ENCODE measurements around the gene SMG6. TPM values are rescaled to one million over a fixed set of nuclear protein-coding genes. Genes with fewer than 3 reads are reported as not detected.
"Not testable (repeated sequence)": the region's sequence is repeated elsewhere in the genome, so short reads cannot be mapped to it uniquely, and the experiment has no call there.

Gene SMG6
- total RNA-seq, 3 donors from 2014 or later, result 27.9 to 36.1 (median 30.7) TPM

DNA sequence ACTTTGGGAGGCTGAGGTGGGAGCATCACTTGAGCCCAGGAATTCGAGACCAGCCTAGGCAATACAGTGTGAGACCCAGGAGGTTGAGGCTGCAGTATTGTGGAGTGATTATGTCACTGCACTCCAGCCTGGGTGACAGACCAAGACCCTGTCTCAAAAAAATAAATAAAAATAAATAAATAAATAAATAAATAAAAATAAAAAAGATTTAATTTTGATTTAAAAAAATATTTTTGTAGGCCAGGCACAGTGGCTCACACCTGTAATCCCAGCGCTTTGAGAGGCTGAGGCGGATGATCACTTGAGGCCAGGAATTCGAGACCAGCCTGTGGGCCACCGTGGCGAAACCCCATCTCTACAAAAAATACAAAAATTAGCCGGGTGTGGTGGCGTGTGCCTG is 104.2 kb downstream of the SMG6 start:
- Mint-ChIP-seq H3K36me3 (ENCODE audit: insufficient read depth) (peaks cover 14% of the 10 kb centered on the region), H3K4me1 (ENCODE audit: low read depth) (peaks cover 40% of the 10 kb centered on the region)
- not testable (repeated sequence) for H3K9me3 Mint-ChIP-seq; DNase-seq; ATAC-seq; H3K27me3 Mint-ChIP-seq (ENCODE audit: low read depth); H3K4me3 Mint-ChIP-seq

DNA sequence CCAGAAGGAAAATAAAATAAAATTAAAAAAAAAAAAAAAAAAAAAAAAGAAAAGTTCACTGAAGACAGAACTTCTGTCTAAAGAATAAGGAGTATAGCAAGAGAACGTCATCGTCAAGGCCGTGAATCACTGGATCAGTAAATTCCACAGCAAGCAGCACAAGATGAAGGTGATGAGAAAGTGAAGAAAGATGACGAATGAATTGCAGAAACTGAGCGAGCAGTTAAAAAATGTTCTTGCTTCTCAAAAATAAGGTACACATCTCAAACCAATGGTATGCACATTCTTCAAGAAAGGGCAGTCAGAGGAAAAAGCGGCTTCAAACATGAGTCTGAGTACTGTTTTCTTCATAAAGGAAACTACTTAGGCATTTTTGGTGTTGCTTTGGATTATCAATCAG is 104.7 kb downstream of the SMG6 start:
- ATAC-seq (no peak), DNase-seq (no peak)
- no peaks in the 10 kb centered on the region for H3K9me3 Mint-ChIP-seq
- H3K27me3 Mint-ChIP-seq (ENCODE audit: low read depth), result no peaks in the 10 kb centered on the region
- no peak overlapping the region for H3K4me3 Mint-ChIP-seq
- H3K4me1 Mint-ChIP-seq (ENCODE audit: low read depth), result peaks cover 44% of the 10 kb centered on the region
- H3K36me3 Mint-ChIP-seq (ENCODE audit: insufficient read depth), result peaks cover 18% of the 10 kb centered on the region

DNA sequence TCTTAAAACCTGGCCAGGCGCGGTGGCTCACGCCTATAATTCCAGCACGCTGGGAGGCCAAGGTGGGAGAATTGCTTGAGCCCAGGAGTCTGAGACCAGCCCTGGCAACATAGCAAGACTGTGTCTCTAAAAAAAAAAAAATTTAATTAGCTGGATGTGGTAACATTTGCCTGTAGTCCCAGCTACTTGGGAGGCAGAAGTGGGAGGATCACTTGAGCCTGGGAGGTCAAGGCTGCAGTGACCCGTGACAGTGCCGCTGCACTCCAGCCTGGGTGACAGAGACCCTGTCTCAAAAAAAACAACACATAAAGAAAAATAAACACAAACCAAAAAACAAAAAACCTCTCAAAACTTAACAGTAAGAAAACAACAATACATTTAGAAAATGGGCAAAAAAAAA is 106.3 kb downstream of the SMG6 start:
- no peak for DNase-seq
- ATAC-seq, result no peak
- peaks cover 17% of the 10 kb centered on the region for H3K36me3 Mint-ChIP-seq (ENCODE audit: insufficient read depth)
- H3K27me3 Mint-ChIP-seq (ENCODE audit: low read depth), result no peaks in the 10 kb centered on the region
- no peak overlapping the region for H3K4me3 Mint-ChIP-seq
- H3K9me3 Mint-ChIP-seq, result no peaks in the 10 kb centered on the region
- peaks cover 45% of the 10 kb centered on the region for H3K4me1 Mint-ChIP-seq (ENCODE audit: low read depth)

DNA sequence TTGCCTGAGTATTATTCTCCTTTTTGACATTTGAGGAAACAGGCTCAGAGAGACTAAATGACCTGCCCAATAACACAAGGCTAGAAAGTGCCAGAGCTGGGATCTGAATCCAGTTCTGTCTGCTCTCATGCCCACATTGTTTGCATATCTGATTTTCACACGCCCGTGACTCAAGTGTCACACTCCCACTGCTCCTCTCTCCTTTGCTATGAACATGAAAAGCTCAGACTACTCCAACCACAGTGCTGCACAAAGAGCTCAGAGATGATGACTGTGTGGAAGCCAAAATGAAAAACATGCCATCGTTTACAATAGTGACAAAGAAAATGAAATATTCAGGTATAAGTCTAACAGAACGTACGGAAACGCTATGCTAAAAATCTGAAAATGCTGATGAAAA is 107.9 kb downstream of the SMG6 start:
- DNase-seq, result peak; percentile 23
- ATAC-seq, result peak; percentile 86 to 88
- Mint-ChIP-seq H3K36me3 (ENCODE audit: insufficient read depth) (peaks cover 12% of the 10 kb centered on the region), H3K4me3 (no peak overlapping the region), H3K27me3 (ENCODE audit: low read depth) (no peaks in the 10 kb centered on the region), H3K4me1 (ENCODE audit: low read depth) (peaks cover 52% of the 10 kb centered on the region), H3K9me3 (no peaks in the 10 kb centered on the region)

DNA sequence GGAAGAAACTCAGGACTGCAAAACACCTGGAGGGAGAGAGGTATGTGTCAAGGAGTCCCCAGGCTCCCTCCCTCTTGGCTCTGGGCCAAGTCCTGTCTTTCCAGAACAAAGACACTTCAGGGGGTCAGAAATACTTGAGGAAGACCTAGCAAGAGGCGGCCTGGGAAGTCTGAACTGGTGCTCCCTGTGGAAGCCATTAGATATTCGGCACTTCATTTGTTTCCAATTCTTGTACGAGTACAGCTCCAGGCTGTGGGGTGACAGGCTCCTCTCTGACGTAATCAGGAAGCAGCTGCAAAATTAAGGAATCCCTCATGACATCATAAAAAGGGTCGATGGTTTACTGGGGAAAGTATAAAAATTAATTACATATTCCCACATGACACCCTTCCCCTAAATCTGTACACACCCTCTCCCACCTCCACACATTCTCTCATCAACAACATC is 108.7 kb downstream of the SMG6 start:
- Mint-ChIP-seq H3K9me3 (no peaks in the 10 kb centered on the region), H3K27me3 (ENCODE audit: low read depth) (no peaks in the 10 kb centered on the region), H3K4me3 (no peak overlapping the region), H3K36me3 (ENCODE audit: insufficient read depth) (peaks cover 10% of the 10 kb centered on the region), H3K4me1 (ENCODE audit: low read depth) (peaks cover 55% of the 10 kb centered on the region)
- DNase-seq (no peak), ATAC-seq (no peak)

DNA sequence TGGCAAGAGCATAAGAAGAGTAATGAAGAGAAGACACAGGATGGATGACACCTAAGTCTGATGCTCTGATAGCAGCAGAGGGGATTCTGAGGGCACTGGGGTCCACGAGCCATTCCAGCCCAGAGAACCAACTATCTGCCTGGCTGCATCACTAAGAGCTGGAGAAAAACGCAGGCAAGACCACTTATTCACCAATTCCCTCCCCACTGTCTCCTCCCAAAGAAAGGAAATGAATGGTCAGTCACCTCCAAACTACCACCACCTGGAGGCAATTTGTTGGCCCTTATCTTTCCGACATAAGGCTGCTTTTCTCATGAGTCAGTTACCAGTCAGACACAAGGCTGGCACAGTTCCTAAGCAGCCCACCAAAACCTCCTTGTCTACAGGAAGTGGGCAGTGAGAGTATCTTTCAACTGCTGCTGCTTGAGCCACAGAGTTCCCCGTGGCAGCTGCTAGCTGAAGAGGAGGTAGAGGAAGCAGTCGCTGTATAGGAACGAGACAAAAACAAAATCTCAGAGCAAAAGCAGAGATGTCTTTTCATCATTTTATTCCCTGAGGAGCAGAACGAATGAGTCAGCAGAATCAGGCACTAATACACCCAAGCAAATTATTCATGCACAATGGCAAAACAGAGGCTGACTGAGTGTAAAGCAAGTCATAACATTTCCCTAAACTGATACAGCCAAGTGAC is 111.1 kb downstream of the SMG6 start:
- H3K36me3 Mint-ChIP-seq (ENCODE audit: insufficient read depth), result peaks cover 20% of the 10 kb centered on the region
- no peaks in the 10 kb centered on the region for H3K9me3 Mint-ChIP-seq
- peak; percentile 72 to 74 for ATAC-seq
- H3K4me1 Mint-ChIP-seq (ENCODE audit: low read depth), result peaks cover 58% of the 10 kb centered on the region
- H3K27me3 Mint-ChIP-seq (ENCODE audit: low read depth), result no peaks in the 10 kb centered on the region
- H3K4me3 Mint-ChIP-seq, result peak overlapping the region; percentile 35
- peak; percentile 49 for DNase-seq

DNA sequence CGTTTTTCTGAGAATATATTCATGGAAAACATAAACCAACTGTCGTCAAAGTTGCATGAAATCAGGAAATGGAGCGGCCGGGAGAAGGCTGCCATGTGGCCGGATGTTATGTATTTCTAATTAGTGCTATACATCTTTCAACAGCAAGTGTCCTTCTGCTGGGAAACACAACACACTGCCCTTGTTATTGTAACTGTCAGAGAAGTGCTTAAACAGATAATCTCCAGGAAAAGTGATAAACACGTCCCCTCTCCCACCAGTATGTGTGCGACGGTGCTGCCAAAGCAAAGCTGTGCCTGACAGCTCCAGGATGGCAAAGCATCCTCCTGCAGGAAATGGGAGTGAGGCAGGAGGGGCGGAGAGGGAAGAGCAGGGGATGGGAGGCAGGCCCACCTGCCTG is 111.8 kb downstream of the SMG6 start:
- no peak for DNase-seq
- Mint-ChIP-seq H3K9me3 (no peaks in the 10 kb centered on the region), H3K4me3 (no peak overlapping the region), H3K4me1 (ENCODE audit: low read depth) (peaks cover 58% of the 10 kb centered on the region), H3K27me3 (ENCODE audit: low read depth) (no peaks in the 10 kb centered on the region), H3K36me3 (ENCODE audit: insufficient read depth) (peaks cover 23% of the 10 kb centered on the region)
- ATAC-seq, result no peak

DNA sequence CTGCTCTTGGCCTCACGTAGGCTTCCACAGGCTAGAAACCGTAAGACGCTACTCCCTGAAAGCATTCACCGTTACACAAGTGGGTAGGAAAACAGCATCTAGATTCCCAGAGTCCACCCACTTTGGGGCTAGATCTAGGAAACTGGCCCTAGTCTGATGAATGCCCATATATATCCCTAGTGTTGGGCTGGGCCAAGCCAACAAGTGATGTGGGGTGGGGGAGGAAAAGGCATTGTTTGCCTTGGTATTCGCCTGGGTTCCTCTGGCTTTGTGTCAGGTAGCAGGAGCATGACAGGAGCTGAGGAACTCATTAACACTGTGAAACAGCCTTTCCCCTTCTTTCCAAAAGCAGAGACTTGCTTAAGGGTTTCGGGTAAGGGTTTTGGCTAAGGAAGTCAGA is 112.4 kb downstream of the SMG6 start:
- DNase-seq, result no peak
- H3K36me3 Mint-ChIP-seq (ENCODE audit: insufficient read depth), result peaks cover 25% of the 10 kb centered on the region

DNA sequence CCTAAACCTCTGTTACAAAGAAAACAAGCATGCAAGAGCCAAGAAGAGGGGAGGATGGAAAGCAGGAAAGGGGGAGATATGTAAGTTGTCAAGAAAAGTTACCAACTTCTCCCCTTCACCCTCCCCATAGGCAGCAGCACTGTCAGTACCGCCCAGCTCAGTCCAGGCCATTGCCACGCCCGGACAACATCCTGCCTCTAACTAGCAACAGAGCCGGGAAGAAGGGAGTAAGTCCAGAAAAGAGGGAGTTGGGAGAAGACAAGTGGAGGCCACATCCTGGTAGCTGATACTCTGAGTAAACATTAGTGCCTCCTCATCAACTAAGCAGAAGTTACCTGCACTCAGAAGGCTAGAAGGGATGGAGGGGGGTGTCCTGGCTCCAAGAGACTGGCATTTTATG is 113.6 kb downstream of the SMG6 start:
- no peak overlapping the region for H3K4me3 Mint-ChIP-seq
- ATAC-seq, result no peak
- DNase-seq, result no peak
- H3K27me3 Mint-ChIP-seq (ENCODE audit: low read depth), result no peaks in the 10 kb centered on the region
- peaks cover 43% of the 10 kb centered on the region for H3K4me1 Mint-ChIP-seq (ENCODE audit: low read depth)
- H3K9me3 Mint-ChIP-seq, result no peaks in the 10 kb centered on the region
- H3K36me3 Mint-ChIP-seq (ENCODE audit: insufficient read depth), result peaks cover 34% of the 10 kb centered on the region

More for the DNA sequence above, 112.4 kb downstream of the SMG6 start:
- Mint-ChIP-seq H3K4me3 (no peak overlapping the region), H3K27me3 (ENCODE audit: low read depth) (no peaks in the 10 kb centered on the region), H3K9me3 (no peaks in the 10 kb centered on the region), H3K4me1 (ENCODE audit: low read depth) (peaks cover 53% of the 10 kb centered on the region)
- no peak for ATAC-seq

DNA sequence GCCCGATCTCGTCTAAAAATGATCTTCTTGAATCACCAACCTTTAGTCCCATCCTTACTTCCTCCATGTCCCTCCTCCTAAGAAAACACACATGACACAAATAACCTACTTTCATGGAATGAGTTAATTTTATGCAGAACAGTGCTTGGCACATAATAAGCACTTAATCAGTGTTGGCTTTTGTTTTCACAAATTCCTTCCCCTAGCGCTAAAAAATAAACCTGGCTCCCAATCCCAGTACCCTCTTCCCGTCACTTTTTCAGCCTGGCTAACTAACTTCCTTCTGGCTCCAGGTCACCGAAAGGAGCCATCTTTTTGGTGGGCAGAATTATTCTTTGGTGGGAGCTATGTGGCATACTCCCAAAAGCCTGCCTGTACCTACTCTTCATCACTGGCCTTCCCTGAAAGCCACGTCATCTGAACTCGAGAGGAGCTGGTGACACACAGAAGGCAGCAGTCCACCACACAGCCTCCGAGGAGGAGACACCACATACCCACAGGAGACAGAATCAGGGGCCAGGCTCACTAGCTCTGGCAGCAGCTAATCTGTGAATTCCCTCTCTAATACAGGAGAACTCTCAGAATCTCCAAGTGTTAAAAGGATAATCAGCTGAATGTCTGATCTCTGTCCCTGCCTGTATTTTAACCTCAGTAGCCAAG is 114.5 kb downstream of the SMG6 start:
- Mint-ChIP-seq H3K4me3 (no peak overlapping the region), H3K9me3 (no peaks in the 10 kb centered on the region), H3K4me1 (ENCODE audit: low read depth) (peaks cover 38% of the 10 kb centered on the region), H3K36me3 (ENCODE audit: insufficient read depth) (peaks cover 33% of the 10 kb centered on the region), H3K27me3 (ENCODE audit: low read depth) (no peaks in the 10 kb centered on the region)
- ATAC-seq, result no peak
- DNase-seq, result no peak

DNA sequence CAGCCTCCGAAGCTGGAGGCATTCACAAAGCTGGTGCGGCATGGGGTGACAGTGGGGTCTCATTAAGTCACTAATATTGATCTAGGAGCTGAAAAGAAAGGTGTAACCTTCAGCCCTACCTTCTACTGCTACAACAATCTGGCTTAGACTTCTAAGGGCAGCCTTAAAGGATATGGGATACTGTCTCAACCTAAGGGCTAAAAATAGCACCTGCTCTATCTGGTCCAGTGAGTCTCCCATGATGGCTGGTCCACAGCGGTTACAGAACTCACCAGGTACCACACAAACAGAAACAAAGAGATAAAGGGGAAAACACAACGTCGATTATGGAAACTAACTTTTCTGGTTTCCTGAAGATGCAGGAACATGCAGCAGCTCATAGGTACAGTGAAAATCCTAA is 115.8 kb downstream of the SMG6 start:
- Mint-ChIP-seq H3K9me3 (no peaks in the 10 kb centered on the region), H3K27me3 (ENCODE audit: low read depth) (no peaks in the 10 kb centered on the region), H3K4me3 (no peak overlapping the region), H3K4me1 (ENCODE audit: low read depth) (peaks cover 27% of the 10 kb centered on the region), H3K36me3 (ENCODE audit: insufficient read depth) (peaks cover 31% of the 10 kb centered on the region)
- no peak for ATAC-seq
- DNase-seq, result no peak

DNA sequence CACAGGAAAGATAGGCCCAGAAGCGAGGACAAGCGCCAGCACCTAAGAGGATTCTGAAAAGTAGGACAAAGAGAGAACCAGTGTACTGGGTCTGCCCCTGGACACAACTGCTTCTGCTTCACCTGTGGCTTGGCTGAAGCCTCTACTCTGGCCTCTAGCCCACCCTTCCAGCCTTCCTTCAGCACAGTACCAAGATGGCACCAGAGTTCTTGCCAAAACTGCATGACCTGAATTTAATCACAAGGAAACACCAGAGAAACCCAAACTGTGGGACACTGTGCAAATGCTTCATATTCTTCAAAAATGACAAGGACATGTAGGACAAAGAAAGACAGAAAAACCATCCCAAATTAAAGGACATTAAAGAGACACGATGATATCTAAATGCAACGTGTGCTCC is 116.6 kb downstream of the SMG6 start:
- H3K36me3 Mint-ChIP-seq (ENCODE audit: insufficient read depth), result peaks cover 37% of the 10 kb centered on the region
- H3K27me3 Mint-ChIP-seq (ENCODE audit: low read depth), result no peaks in the 10 kb centered on the region
- DNase-seq (no peak), ATAC-seq (no peak)
- H3K4me3 Mint-ChIP-seq, result no peak overlapping the region
- peaks cover 18% of the 10 kb centered on the region for H3K4me1 Mint-ChIP-seq (ENCODE audit: low read depth)
- H3K9me3 Mint-ChIP-seq, result no peaks in the 10 kb centered on the region

DNA sequence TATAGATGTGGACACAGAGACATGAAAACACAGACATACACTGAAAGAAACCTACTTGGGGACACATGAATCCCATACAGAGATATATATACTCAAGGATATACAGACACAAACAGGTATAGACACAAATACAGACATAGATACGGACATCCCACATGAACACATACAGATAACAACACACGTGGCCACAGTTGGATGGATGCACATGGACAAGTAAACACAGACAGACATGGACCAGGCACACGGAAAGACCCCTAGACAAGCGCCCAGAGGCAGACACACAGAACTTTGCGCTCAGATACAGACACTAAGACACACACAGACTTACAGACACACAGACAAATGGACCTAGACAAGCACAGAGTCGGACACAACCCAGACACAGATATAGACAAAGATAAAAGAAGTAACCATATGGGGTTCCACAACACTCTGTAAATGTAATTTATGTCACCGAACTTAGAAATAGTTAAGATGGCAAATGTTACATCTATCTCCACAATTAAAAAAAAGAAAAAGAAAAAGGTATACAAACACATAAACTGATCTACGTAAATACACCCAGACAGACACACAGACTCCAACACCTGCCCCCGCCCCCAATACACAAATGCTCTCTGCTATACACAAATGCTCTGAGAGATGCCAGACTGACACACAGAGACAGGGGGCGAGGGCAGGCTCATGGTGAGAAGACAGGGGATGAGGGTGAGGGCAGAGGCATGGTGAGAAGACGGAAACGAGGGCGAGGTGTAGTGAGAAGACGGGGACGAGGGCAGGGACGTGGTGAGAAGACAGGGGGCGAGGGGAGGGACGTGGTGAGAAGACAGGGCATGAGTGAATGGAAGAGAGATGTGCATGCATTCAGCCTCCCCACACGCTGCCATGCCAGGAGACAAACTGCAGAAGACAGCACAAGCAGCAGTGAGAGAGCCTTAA is 118.3 kb downstream of the SMG6 start:
- Mint-ChIP-seq H3K4me1 (ENCODE audit: low read depth) (peaks cover 6% of the 10 kb centered on the region), H3K27me3 (ENCODE audit: low read depth) (no peaks in the 10 kb centered on the region), H3K4me3 (no peak overlapping the region), H3K9me3 (no peaks in the 10 kb centered on the region), H3K36me3 (ENCODE audit: insufficient read depth) (peaks cover 39% of the 10 kb centered on the region)
- no peak for ATAC-seq
- DNase-seq, result no peak

DNA sequence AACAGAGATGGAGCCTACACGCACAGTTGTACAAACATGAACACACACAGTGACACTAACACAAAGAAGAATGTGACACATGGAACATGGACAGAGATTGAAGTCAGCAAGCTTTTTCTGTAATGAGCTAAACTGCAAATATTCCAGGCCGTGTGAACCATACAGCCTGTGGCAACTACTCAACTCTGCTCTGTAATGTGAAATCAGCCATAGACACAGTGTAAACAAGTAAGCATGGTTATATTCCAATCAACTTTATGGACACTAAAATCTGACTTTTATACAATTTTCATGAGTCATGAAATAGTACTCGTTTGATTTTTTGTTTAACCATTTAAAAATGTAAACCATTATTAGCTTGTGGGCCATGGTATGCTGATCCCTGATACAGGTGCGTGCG is 120.2 kb downstream of the SMG6 start:
- DNase-seq, result no peak
- Mint-ChIP-seq H3K36me3 (ENCODE audit: insufficient read depth) (peaks cover 41% of the 10 kb centered on the region), H3K27me3 (ENCODE audit: low read depth) (no peaks in the 10 kb centered on the region), H3K4me1 (ENCODE audit: low read depth) (no peaks in the 10 kb centered on the region), H3K4me3 (no peak overlapping the region), H3K9me3 (no peaks in the 10 kb centered on the region)
- ATAC-seq, result no peak
